H1 (cell line): Measurements from ENCODE around the gene MRPS18C. TPM values are rescaled to one million over a fixed set of nuclear protein-coding genes. Genes with fewer than 3 reads are reported as not detected.

Experiments used
- ATF3 ChIP-seq: IDR thresholded peaks from 2 replicates; pipeline ENCODE4 v1.6.1; 2011; ENCODE audit warnings: low read depth, mild to moderate bottlenecking, low read length; ENCODE audit not compliant: insufficient read depth
- BRCA1 ChIP-seq: IDR thresholded peaks from 2 replicates; pipeline ENCODE4 v1.6.1; 2012; ENCODE audit warnings: low read depth, low read length, improper control_type of control experiment
- CEBPB ChIP-seq: IDR thresholded peaks from 2 replicates; pipeline ENCODE4 v1.6.1; 2012; ENCODE audit warnings: low read depth, low read length
- CHD2 ChIP-seq: IDR thresholded peaks from 2 replicates; pipeline ENCODE4 v1.6.1; 2012; ENCODE audit warnings: low read length, improper control_type of control experiment
- E2F6 ChIP-seq: IDR thresholded peaks from 2 replicates; pipeline ENCODE4 v1.6.1; 2012; ENCODE audit warnings: inconsistent platforms
- EGR1 ChIP-seq: IDR thresholded peaks from 2 replicates; pipeline ENCODE4 v1.6.1; 2011; ENCODE audit warnings: low read depth, low read length, borderline replicate concordance
- HDAC2 ChIP-seq, 2 experiments: fragments of 300-600 bp in 1 of 2; sonication (generic) in 1 of 2; IDR thresholded peaks; 2 replicates each; pipeline ENCODE4 v1.6.1; 2011 to 2012; ENCODE audit warnings: low read depth in 2 of 2, low read length in 2 of 2, mild to moderate bottlenecking in 2 of 2, moderate library complexity in 2 of 2, borderline replicate concordance in 1 of 2, inconsistent platforms in 1 of 2
- HDAC6 ChIP-seq: IDR thresholded peaks from one replicate; pipeline ENCODE4 v1.7.1; 2012; ENCODE audit warnings: low read depth, mild to moderate bottlenecking, inconsistent platforms, low read length, moderate library complexity
- KDM5A ChIP-seq: fragments of 200-600 bp; IDR thresholded peaks from 2 replicates; pipeline ENCODE4 v1.7.1; 2012; ENCODE audit warnings: mild to moderate bottlenecking, low read length, inconsistent platforms, mixed read lengths
- MAX ChIP-seq: IDR thresholded peaks from 2 replicates; pipeline ENCODE4 v1.6.1; 2012; ENCODE audit warnings: inconsistent platforms
- POLR2AphosphoS5 ChIP-seq: IDR thresholded peaks from 2 replicates; pipeline ENCODE4 v1.6.1; 2011; ENCODE audit warnings: low read depth, low read length
- POU5F1 ChIP-seq: IDR thresholded peaks from 2 replicates; pipeline ENCODE4 v1.6.1; 2011; ENCODE audit warnings: low read depth, mild to moderate bottlenecking, low read length, moderate library complexity
- SAP30 ChIP-seq: fragments of 300-600 bp; sonication (generic); IDR thresholded peaks from 2 replicates; pipeline ENCODE4 v1.7.1; 2012; ENCODE audit warnings: low read length, moderate library complexity, mild to moderate bottlenecking, inconsistent platforms; ENCODE audit not compliant: insufficient read depth, insufficient replicate concordance
- SIN3A ChIP-seq, 2 experiments: IDR thresholded peaks in 1 of 2; conservative IDR thresholded peaks in 1 of 2; 2 replicates each; pipeline ENCODE4 v1.6.1; 2011 to 2012; ENCODE audit warnings: low read length in 2 of 2, improper control_type of control experiment in 1 of 2, low read depth in 1 of 2, mild to moderate bottlenecking in 1 of 2
- SP1 ChIP-seq: IDR thresholded peaks from 2 replicates; pipeline ENCODE4 v1.6.1; 2011; ENCODE audit warnings: low read depth, low read length
- SP2 ChIP-seq: IDR thresholded peaks from 2 replicates; pipeline ENCODE4 v1.6.1; 2012; ENCODE audit warnings: mild to moderate bottlenecking, low read length, inconsistent platforms
- SP4 ChIP-seq: IDR thresholded peaks from 2 replicates; pipeline ENCODE4 v1.6.1; 2012; ENCODE audit warnings: low read length, inconsistent platforms
- TBP ChIP-seq: IDR thresholded peaks from 2 replicates; pipeline ENCODE4 v1.6.1; 2011; ENCODE audit warnings: low read depth, low read length, improper control_type of control experiment
- TCF12 ChIP-seq: IDR thresholded peaks from 2 replicates; pipeline ENCODE4 v1.6.1; 2011; ENCODE audit warnings: low read depth, mild to moderate bottlenecking, low read length
- YY1 ChIP-seq: IDR thresholded peaks from 2 replicates; pipeline ENCODE4 v1.6.1; 2011; ENCODE audit warnings: low read depth, mild to moderate bottlenecking, low read length
- polyA plus RNA-seq, 7 experiments: library from polyadenylated mRNA; depleted of rRNA in 3 of 7; stranded (reverse) in 5 of 7; unstranded in 2 of 7; fragments of >200 nt in 5 of 7; fragments of 200-250 nt in 2 of 7; gene quantifications; 1 replicate in 5 of 7; 2 replicates in 1 of 7; 4 replicates in 1 of 7; pipeline versions ENCODE4 v1.2.1 to v1.2.3, GENCODE V29; 2011 to 2013; ENCODE audit warnings: missing spikeins in 2 of 7, mixed read lengths in 2 of 7
- total RNA-seq: library from RNA; stranded (reverse); fragmentation: NEBNext Ultra II Directional; extraction: Animal tissue kit (Norgen Biotek cat#: 25700); gene quantifications from 2 replicates; pipeline ENCODE4 v1.2.1, GENCODE V29; 2021

The MRPS18C gene
- total and polyA plus RNA-seq, 2 of the 8 experiments (the other 6 are each of a cell fraction or from before 2014, with no cell fraction given): 22.6 to 50.3 TPM

- TF ChIP-seq HDAC6 (no peak), ATF3 (peak; percentile 96), KDM5A (peak; percentile 94; the same call in 1 of the 2 replicates), TBP (peak; percentile 95), SIN3A (conservative IDR thresholded peaks at IDR 0.05 in 1 of 2, IDR thresholded peaks at IDR 0.05 in 1 of 2; ENCODE audit: low read depth in 1 of 2, low read length in 2 of 2) (peak in 1 of 2 experiments; percentile 84; a peak in 3 of 4 replicates), YY1 (peak; percentile 94), MAX (peak; percentile 61; the same call in 1 of the 2 replicates), TCF12 (0 out of 2 replicates have a peak, but pooled peaks have one; percentile 47), E2F6 (no peak), SP2 (no peak), POU5F1 (no peak), SP1 (peak; percentile 72), HDAC2 (IDR thresholded peaks at IDR 0.05; ENCODE audit: borderline replicate concordance in 1 of 2, low read depth in 2 of 2, low read length in 2 of 2) (0 out of 4 replicates have a peak, but pooled peaks of 1 of the 2 experiments have one; percentile 38), POLR2AphosphoS5 (peak; percentile 96), SP4 (peak; percentile 87; the same call in 1 of the 2 replicates), SAP30 (peak; percentile 73), CEBPB (no peak), EGR1 (peak; percentile 64; the same call in 1 of the 2 replicates), BRCA1 (peak; percentile 89), CHD2 (peak; percentile 98)
Observed at GRCh38 chr4:83455281-83456183, at the start of gene MRPS18C, which contains the start of gene HELQ (continued).
